ENCODE measurements around the gene PCDH8. TPM values are rescaled to one million over a fixed set of nuclear protein-coding genes. Genes with fewer than 3 reads are reported as not detected.
A peak's percentile ranks its signal among the peaks of the same experiment; 100 is the strongest.

Gene PCDH8
- total RNA-seq, 2 donors from 2014 or later: 0.15 to 0.21 TPM

DNA sequence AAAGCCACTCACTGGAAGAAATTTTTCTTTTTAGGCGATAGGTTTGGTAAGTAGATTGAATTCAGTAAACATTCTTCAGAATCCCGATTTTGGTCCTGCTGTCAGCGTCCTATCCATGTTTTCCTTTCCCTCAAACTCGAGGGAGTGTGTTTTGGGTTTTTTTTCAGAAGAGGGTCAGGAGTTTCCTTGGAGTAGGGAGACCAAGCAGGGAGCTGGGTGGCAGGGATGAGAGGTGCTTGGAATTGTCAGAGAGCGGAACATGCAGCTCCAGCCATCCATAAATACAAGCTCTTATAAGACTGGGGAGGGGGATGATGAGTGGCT lies 1.6 kb upstream of the PCDH8 start:
- H3K27ac ChIP-seq: no peak overlapping the region
- TF ChIP-seq, protein P1, sequence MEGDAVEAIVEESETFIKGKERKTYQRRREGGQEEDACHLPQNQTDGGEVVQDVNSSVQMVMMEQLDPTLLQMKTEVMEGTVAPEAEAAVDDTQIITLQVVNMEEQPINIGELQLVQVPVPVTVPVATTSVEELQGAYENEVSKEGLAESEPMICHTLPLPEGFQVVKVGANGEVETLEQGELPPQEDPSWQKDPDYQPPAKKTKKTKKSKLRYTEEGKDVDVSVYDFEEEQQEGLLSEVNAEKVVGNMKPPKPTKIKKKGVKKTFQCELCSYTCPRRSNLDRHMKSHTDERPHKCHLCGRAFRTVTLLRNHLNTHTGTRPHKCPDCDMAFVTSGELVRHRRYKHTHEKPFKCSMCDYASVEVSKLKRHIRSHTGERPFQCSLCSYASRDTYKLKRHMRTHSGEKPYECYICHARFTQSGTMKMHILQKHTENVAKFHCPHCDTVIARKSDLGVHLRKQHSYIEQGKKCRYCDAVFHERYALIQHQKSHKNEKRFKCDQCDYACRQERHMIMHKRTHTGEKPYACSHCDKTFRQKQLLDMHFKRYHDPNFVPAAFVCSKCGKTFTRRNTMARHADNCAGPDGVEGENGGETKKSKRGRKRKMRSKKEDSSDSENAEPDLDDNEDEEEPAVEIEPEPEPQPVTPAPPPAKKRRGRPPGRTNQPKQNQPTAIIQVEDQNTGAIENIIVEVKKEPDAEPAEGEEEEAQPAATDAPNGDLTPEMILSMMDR (IDR thresholded peaks at IDR 0.05): no peak
- no peaks in the 10 kb centered on the region for H3K36me3 ChIP-seq
- no peak overlapping the region for H3K9ac ChIP-seq (ENCODE audit: low read depth in 2 of 2, low read length in 2 of 2)
- peaks cover 9% of the 10 kb centered on the region for H3K4me1 ChIP-seq
- intact Hi-C loops (cut with DNase I): no loop called here
- no peaks in the 10 kb centered on the region for H3K9me3 ChIP-seq
- H3K4me3 ChIP-seq: no peak overlapping the region
- peaks cover 52% of the 10 kb centered on the region for H3K27me3 ChIP-seq
- DNase-seq: no peak

DNA sequence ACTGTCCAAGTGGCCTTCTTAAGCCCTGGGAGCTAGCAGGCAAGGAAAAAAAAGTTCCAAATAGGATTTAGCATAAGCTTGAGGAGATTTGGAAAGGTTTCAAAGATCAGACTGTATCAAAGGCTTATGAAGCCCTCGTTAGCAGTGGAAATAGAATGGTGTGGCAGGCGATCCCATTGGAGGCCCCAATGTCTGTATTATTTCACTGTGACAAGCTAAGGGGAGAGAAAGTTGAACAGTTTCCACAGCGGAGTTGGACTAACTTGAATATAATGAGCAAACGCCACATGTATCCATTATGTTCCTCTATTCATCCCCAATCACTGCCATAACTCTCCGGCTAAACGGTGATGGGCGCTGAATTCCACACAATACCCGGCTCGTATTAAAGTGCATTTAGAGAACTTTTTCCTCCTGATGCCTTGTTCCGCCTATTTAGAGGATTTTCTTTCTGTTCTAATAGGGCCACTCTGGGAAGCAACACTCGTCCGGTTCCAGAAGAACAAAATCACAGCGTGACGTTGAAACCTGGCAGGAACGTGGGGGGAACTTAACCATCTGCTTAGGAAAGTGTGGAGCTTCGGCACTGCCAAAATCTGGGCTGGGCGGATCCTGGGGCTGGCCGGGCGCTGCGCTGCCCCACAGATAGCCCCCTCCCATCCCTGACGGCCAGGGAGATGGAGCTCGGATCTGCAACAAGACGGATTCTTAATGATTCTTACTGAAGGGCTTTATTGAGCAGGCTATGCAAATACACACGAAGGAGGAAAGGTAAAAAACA lies 1.0 kb upstream of the PCDH8 start:
- Histone ChIP-seq H3K36me3 (no peaks in the 10 kb centered on the region), H3K4me1 (peaks cover 9% of the 10 kb centered on the region), H3K27me3 (peaks cover 58% of the 10 kb centered on the region), H3K27ac (no peak overlapping the region), H3K9me3 (no peaks in the 10 kb centered on the region), H3K4me3 (no peak overlapping the region), H3K9ac (ENCODE audit: low read depth in 2 of 2, low read length in 2 of 2) (no peak overlapping the region)
- DNase-seq: no peak
- TF ChIP-seq, protein P1 (IDR thresholded peaks at IDR 0.05): no peak
- intact Hi-C loops (cut with DNase I): loop anchor here (10.0 kb wide), 1 partner anchor 235 kb away; no protein-coding TSS in a partner anchor

DNA sequence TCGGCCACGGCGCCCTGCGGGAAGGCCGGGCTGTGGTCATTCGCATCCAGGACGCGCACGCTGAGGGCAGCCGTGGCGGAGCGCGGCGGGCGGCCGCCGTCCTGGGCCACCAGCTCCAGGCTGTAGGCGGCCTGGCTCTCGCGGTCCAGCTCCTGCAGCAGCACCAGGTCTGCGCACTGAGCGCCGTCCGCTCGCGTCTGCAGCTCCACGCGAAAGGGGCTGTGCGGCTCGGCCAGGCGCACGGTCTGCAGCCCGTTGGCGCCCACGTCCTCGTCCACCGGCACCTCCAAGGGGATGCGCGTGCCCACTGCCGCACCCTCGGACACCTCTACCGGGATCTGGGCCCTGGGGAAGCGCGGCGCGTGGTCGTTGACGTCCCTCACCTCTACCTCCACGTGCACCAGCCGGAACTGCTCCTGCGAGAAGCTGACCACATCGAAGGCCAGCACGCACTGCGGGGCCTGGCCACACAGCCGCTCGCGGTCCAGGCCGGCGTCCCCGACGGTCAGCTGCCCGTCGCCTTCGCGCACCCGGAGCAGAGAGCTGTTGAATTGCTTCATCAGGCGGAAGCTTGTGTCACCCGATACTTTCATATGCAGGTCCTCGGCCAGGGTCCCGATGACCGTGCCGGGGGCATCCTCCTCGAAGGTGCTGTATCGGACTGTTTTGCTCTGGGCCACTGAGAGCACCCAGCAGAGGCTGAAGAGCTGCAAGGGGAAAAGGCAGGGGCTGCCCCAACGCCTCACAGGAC lies 583 bp downstream of the PCDH8 start:
- Histone ChIP-seq H3K27me3 (peaks cover 63% of the 10 kb centered on the region), H3K27ac (no peak overlapping the region), H3K36me3 (no peaks in the 10 kb centered on the region), H3K4me3 (no peak overlapping the region), H3K4me1 (peaks cover 9% of the 10 kb centered on the region), H3K9ac (ENCODE audit: low read depth in 2 of 2, low read length in 2 of 2) (no peak overlapping the region), H3K9me3 (no peaks in the 10 kb centered on the region)
- TF ChIP-seq, protein P1 (IDR thresholded peaks at IDR 0.05): no peak
- intact Hi-C loops (cut with DNase I): loop anchor here (10.0 kb wide), 1 partner anchor 233 kb away; no protein-coding TSS in a partner anchor
- DNase-seq: no peak

DNA sequence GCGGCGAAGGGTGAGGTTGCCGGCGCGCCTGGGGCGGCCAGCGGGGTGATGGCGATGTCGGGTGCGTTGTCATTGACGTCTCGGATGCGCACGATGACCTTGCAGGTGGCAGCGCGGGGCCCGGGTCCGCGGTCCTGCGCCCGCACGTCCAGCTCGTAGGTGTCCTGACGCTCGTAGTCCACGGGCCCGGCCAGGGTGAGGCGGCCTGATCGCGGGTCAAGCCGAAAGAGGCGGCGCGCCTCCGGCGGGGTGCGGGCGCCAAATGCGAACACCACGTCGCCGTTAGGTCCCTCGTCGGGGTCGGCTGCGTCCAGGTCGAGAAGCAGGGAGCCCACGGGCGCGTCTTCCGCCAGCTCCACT lies 1.1 kb downstream of the PCDH8 start:
- no peak overlapping the region for H3K4me3 ChIP-seq
- peaks cover 9% of the 10 kb centered on the region for H3K4me1 ChIP-seq
- DNase-seq: no peak

DNA sequence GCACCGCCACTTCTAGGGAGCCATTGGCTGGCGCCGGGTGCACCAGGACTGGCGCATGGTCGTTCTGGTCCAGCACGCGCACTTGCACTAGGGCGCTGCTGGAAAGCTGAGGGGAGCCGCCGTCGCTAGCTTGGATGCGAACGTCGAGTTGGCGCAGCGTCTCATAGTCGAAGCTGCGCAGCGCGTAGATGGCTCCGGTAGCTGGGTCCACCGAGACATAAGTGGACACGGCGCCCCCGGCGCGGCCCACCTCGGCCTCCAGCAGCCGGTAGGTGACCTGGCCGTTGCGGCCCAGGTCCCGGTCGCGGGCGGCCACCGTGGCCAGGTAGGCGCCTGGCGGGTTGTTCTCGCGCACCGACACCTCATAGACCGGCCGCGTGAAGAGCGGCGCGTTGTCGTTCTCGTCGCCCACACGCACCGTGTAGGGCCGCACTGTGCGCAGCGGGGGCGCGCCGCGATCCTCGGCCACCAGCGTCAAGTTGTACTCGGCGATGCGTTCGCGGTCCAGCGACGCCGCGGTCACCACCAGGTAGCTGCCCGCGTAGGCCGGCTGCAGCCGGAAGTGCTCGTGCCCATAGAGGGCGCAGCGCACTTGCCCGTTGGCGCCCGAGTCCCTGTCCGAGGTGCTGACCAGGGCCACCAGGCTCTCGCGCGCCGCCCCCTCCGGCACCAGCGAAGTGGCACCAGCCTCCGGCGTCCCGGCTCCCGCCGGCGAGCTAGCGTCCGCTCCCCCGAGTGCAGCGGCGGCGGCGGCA lies 1.7 kb downstream of the PCDH8 start:
- Histone ChIP-seq H3K4me3 (no peak overlapping the region), H3K27me3 (peaks cover 70% of the 10 kb centered on the region), H3K4me1 (peaks cover 9% of the 10 kb centered on the region), H3K27ac (no peak overlapping the region), H3K9me3 (no peaks in the 10 kb centered on the region), H3K36me3 (no peaks in the 10 kb centered on the region), H3K9ac (ENCODE audit: low read depth in 2 of 2, low read length in 2 of 2) (no peak overlapping the region)
- intact Hi-C loops (cut with DNase I): loop anchor here (10.0 kb wide), 1 partner anchor 232 kb away; no protein-coding TSS in a partner anchor
- peak; percentile 63 for DNase-seq
- TF ChIP-seq, protein P1 (IDR thresholded peaks at IDR 0.05): no peak

More for the DNA sequence above, 1.1 kb downstream of the PCDH8 start:
- Histone ChIP-seq H3K36me3 (no peaks in the 10 kb centered on the region), H3K27ac (no peak overlapping the region), H3K9ac (ENCODE audit: low read depth in 2 of 2, low read length in 2 of 2) (no peak overlapping the region), H3K9me3 (no peaks in the 10 kb centered on the region), H3K27me3 (peaks cover 69% of the 10 kb centered on the region)
- intact Hi-C loops (cut with DNase I): loop anchor here (10.0 kb wide), 1 partner anchor 233 kb away; no protein-coding TSS in a partner anchor
- TF ChIP-seq, protein P1 (IDR thresholded peaks at IDR 0.05): no peak
